Hematopoietic multipotent progenitor cell treated with erythropoietin and hydrocortisone succinate and interleukin-3 and kit ligand, for 15 days (in vitro differentiated cells): ENCODE measurements around the gene CSGALNACT2.
"Not testable (repeated sequence)": the region's sequence is repeated elsewhere in the genome, so short reads cannot be mapped to it uniquely, and the experiment has no call there.

Experiments used
- DNase-seq: peaks from one replicate; pipeline ENCODE4 v3.0.0-alpha.2; 2015; ENCODE audit warnings: low spot score

CSGALNACT2 gene

GRCh38 chr10:43216931-43217562, 78.8 kb downstream of the CSGALNACT2 start:
- DNase-seq, result no peak

DNA sequence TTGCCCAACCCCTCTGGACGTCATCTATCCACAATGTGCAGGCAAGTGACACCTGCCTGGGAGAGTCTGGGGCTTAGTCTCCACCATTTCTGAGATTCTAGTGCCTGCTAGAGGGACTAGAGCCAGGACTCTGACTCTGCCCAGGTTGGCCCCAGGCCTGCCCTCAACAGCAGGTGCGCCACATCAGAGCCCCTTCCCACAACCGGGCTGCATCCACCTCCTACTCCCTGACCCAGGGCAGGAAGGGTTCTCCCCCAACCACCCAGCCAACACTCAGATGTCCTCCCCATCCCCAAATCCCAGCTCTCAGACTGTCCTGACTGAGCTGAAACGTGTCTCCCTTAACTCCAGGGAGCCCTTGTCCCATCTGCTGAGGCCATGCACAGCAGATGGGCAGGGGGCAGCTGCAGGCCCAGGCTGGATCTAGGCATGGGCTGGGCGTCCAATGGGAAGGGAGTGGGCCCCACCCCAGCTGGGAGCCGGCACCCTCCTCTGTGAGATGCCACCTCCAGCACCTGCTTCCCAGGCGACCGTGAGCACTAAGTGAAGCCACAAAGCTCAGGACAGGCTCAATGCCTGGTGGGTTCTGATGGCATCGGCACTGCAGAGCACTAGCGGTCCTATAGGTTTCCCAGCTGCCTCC, 79.4 kb downstream of the CSGALNACT2 start:
- DNase-seq, result no peak

DNA sequence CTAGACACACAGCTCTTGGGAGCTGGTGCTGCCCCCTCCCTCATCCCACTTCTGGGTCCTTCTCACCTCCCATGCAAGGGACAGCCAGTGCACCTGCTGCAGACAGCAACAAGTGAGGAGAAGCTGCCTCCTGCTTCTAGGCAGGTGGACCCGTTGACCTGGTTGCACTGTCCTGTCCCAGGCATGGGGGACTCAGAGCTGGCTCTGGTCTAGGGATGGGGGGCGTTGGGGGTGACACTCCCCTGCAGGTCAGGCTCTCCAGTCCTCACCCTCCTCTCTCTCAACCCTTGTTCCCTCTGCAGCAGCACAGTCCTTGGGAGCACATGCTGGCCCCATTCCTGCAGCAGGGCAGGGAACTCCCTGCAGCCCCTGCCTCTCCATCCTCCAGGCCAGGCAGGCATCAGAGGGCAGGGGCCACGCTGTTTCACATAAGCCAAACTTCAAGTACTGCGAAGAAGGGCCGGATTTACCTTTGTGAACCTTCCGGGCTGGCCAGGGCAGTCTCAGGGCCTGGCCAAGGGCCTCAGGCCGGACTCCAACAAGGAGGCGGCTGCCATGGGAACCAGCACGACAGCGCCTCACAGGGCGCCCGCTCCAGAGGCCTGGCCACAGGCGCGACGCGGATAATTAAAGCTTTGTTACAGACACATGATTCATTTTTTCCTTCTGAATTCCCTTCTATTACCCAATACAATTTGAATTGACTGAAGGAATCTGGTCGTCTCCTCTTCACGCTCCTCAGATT, 80.1 kb downstream of the CSGALNACT2 start:
- no peak for DNase-seq

GRCh38 chr10:43218951-43219837, 80.9 kb downstream of the CSGALNACT2 start:
- DNase-seq, result no peak

- DNase-seq, result no peak
Observed at GRCh38 chr10:43219848-43220247, 81.6 kb downstream of the CSGALNACT2 start.

DNA sequence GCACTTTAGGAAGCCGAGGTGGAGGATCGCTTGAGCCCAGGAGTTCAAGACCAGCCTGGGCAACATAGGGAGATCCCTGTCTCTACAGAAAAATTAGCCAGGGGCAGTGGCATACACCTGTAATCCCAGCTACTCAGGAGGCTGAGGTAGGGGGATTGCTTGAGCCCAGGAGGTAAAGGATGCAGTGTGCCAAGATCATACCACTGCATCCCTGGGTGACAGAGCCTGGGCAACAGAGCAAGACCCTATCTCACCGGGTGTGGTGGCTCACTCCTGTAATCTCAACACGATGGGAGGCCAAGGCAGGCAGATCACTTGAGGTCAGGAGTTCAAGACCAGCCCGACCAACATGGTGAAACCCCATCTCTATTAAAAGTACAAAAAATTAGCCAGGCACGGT, 82.0 kb downstream of the CSGALNACT2 start:
- not testable (repeated sequence) for DNase-seq

- no peak for DNase-seq
Observed at GRCh38 chr10:43220657-43221418, 82.6 kb downstream of the CSGALNACT2 start.

DNA sequence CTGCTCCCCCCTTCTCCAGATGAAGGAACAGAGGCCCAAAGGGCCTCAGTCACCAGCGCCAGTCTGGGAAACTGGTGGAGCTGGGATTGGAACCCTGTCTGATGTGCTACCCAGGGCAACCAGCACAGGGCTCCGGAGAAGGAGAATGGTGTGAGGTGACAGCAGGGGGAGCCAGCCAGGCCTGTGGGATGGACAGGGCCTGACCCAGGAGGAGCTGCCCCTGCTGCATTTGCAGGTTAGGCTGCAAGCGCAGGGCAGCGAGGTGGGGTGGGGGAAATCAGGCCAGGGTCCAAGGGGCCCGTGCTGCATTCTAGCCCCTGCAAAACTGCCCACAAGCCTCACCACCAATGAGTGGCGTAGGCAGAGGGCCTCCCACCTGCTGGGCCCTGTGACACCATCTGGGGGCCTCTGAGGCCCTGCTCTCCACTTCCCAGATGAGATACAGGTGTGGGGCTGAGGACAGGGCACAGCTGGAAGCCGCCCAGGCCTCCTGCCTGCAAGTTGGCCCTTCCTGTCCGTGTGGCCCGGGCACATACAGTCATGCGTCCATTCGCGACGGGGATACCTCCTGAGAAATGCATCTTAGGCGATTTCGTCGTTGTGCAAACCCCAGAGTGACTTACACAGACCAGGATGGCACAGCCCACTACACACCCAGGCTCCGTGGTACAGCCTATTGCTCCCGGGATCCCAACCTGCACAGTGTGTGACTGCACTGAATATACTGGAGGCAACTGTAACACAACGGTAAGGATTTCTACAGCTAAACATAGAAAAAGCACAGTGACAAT, 83.4 kb downstream of the CSGALNACT2 start:
- no peak for DNase-seq

- DNase-seq, result no peak
Observed at GRCh38 chr10:43222210-43222720, 84.0 kb downstream of the CSGALNACT2 start.

GRCh38 chr10:43223056-43223455, 84.8 kb downstream of the CSGALNACT2 start:
- no peak for DNase-seq

DNA sequence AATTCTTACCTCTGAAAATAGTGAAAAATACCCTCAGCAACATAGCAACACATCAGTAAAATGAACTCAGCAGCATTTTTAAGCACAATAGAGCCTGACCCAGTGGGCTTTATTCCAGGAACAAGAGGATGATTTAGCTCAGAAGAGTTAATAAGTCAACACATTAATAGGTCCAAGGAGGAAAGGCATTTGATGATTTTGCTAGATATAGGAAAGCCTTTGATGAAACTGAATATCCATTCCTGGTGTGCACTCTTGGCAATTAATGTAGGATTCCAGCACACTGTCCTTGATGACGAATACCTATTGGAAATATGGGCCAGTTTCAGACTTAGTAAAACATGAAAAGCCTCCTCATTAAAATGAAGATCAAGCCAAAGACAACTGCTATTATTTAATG, 86.1 kb downstream of the CSGALNACT2 start:
- no peak for DNase-seq

DNA sequence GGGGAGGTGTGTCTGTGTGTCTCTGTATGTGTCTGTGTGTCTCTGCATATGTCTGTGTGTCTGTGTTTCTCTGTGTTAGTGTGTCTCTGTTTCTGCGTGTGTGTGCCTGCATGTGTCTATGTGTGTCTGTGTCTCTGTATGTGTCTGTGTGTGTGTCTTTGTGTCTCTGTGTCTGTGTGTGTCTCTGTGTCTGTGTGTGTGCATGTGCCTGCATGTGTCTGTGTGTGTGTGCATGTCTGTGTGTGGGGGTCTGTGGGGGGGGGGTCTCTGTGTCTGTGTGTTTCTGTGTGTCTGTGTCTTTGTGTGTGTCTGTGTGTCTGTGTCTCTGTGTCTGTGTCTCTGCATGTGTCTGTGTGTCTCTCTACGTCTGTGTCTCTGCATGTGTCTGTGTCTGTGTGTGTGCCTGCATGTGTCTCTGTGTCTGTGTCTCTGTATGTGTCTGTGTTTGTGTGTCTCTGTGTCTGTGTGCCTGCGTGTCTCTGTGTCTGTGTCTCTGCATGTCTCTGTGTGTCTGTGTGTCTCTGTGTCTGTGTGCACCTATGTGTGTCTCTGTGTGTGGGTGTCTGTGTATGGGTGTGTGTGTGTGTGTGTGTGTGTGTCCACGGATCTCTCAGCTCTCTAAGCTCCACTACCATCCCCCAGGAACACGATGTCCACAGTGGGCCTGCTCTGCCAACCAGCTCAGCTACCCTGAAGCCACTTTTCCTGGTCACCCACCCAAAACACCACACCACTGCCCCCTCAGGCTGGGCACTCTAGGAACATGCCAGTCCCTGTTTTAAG, 87.0 kb downstream of the CSGALNACT2 start:
- no peak for DNase-seq

DNA sequence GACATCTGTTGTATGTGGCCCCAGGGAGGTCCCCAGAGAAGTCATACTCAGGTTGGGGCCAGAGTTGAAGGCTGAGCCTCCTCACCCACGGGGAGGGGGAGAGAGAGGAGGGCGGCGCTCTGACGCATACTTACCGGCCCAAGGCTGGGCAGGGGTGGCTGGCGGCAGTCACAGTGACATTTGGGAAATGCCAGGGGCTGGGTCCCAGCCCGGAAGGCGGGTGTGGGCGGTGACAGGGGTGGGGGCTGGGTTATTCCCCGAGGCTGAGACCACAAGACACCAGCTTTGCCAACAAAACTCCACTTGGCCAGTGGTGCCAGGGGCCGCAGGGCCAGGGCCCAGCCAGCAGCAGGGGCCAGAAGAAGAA, 87.5 kb downstream of the CSGALNACT2 start:
- no peak for DNase-seq

DNA sequence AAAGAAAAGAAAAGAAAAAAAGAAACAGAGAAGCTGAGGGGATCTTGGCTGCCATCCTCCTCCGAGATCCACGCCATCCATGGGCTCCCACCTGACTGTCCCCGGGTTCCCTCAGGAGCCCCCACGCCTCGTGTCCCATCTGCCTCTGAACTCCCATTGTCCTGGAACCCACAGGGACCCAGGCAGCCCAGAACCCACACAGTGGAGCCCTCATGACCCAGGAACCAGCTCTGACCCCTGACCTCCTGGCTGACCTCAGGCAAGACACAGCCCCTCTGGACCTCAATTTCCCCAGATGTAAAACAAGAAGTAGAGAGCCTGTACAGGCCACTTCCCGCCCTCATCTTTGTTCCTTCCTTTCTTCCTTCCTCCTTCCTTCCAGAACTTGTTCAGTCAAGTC, 88.2 kb downstream of the CSGALNACT2 start:
- no peak for DNase-seq

DNA sequence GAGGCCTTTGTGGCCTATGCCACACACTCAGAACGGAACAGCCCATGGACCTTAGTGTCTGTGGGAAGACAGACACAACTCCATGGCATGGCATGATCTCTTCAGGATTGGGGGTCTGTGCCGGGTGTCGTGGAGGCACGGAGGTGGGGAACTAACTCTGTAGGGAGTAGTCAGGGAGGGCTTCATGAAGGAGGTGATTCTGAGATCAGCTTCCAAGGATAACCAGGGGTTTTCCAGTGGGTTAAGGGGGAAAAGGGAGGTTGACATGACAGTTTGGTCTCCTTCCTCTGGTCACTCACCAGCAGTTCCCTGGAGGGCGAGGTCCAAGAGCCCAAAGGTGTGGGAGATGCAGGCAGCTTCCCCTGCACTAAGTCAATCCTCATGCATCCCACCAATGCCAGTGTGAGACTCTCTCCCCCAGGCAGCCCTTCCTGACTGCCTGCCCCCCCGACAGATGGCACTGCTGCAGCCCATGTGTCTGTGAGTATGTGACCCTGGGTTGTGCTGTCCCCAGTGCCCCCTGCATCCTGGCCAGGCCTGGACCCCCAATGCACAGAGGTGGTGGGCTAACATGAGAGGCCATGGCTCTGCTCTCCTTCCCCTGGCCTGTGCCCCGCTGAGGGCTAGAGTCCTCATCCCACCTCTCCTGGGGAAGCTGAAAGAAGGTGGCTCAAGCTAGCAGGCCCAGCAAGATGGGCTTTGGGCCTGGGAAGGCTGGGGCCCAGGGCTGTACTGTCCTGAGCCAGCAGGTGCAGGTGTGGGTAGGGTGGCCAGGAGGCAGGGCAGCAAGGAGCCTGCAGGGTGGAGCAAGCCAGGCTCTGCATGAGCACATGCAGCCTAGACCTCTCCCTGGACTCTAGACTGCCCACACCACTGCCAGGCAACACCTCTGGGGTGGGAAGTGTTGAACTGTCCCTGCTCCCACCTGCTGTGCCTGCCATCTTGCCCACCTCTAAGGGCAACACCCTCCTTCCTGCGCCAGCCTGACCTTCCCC, 88.9 kb downstream of the CSGALNACT2 start:
- DNase-seq, result no peak

GRCh38 chr10:43227911-43228782, 89.9 kb downstream of the CSGALNACT2 start:
- DNase-seq, result no peak

- DNase-seq, result no peak
Observed at GRCh38 chr10:43228783-43229207, 90.5 kb downstream of the CSGALNACT2 start.
